ENCODE measurements around the gene IGF2R.

DNA sequence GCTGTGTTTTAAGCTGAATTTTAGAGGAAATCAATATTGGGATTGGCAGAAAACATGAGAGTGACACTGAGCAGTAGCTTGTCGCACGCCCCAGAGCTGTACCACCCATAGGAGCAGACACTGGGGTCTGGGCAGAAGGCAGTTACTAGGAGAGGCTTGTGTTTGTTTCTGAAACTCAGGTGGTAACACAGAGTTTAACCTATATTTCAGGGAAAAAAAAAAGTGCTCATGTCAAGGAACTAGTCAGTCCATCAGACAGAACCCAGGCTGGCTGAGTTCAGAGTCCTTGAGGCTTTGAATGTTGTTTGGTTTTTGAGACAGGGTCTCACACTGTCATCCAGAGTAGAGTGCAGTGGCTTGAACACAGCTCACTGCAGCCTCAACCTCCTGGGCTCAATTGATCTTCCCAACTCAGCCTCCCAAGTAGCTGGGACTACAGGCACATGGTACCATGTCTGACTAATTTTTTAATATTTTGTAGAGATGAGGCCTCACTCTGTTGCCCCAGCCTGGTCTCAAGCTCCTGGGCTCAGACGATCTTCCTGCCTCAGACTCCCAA is 159.3 kb downstream of the IGF2R start:
- TF ChIP-seq, protein P1, sequence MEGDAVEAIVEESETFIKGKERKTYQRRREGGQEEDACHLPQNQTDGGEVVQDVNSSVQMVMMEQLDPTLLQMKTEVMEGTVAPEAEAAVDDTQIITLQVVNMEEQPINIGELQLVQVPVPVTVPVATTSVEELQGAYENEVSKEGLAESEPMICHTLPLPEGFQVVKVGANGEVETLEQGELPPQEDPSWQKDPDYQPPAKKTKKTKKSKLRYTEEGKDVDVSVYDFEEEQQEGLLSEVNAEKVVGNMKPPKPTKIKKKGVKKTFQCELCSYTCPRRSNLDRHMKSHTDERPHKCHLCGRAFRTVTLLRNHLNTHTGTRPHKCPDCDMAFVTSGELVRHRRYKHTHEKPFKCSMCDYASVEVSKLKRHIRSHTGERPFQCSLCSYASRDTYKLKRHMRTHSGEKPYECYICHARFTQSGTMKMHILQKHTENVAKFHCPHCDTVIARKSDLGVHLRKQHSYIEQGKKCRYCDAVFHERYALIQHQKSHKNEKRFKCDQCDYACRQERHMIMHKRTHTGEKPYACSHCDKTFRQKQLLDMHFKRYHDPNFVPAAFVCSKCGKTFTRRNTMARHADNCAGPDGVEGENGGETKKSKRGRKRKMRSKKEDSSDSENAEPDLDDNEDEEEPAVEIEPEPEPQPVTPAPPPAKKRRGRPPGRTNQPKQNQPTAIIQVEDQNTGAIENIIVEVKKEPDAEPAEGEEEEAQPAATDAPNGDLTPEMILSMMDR (IDR thresholded peaks at IDR 0.05), result no peak
- TF ChIP-seq EZH2 (IDR thresholded peaks at IDR 0.05; ENCODE audit: borderline replicate concordance, insufficient read depth, low read depth, low read length, poor library complexity, severe bottlenecking), result no peak
